Measurements from ENCODE around the gene ZNF423.

GRCh38 chr16:49712106-49712505 lies 143.8 kb downstream of the ZNF423 start:
- no peak for TF ChIP-seq FOXA1 (IDR thresholded peaks at IDR 0.05)
- TF ChIP-seq PKNOX1 (IDR thresholded peaks at IDR 0.05) = no peak
- no peak for TF ChIP-seq FOXM1 (IDR thresholded peaks at IDR 0.05; ENCODE audit: borderline replicate concordance)
- TF ChIP-seq BHLHE40 (IDR thresholded peaks at IDR 0.05; ENCODE audit: borderline replicate concordance) = no peak
- TF ChIP-seq LEF1 (IDR thresholded peaks at IDR 0.05; ENCODE audit: borderline replicate concordance) = no peak
- TF ChIP-seq SUZ12 (IDR thresholded peaks at IDR 0.05) = no peak
- no peak for TF ChIP-seq CTBP1 (IDR thresholded peaks at IDR 0.05; ENCODE audit: borderline replicate concordance)
- TF ChIP-seq FOXK2 (IDR thresholded peaks at IDR 0.05) = no peak
- no peak for TF ChIP-seq ARNT (IDR thresholded peaks at IDR 0.05)
- no peak for TF ChIP-seq ELF4 (IDR thresholded peaks at IDR 0.05)
- no peak for TF ChIP-seq HDGF (IDR thresholded peaks at IDR 0.05; ENCODE audit: borderline replicate concordance)
- TF ChIP-seq ZNF384 (IDR thresholded peaks at IDR 0.05) = no peak
- no peak for TF ChIP-seq SP1 (IDR thresholded peaks at IDR 0.05)
- TF ChIP-seq NFRKB (IDR thresholded peaks at IDR 0.05) = no peak
